ENCODE measurements around the gene MAD1L1. TPM values are rescaled to one million over a fixed set of nuclear protein-coding genes. Genes with fewer than 3 reads are reported as not detected.
A peak's percentile ranks its signal among the peaks of the same experiment; 100 is the strongest.

The MAD1L1 gene
- total and polyA plus RNA-seq, 2 of the 13 experiments (the other 11 are each of a cell fraction or from before 2014, with no cell fraction given), result 17.4 to 64.7 TPM

- TF ChIP-seq ZNF660 (CRISPR knock-in tag; IDR thresholded peaks at IDR 0.05; ENCODE audit: borderline replicate concordance, low read depth) (no peak), ATAD3A (CRISPR knock-in tag; IDR thresholded peaks at IDR 0.05) (0 out of 2 replicates have a peak, but pooled peaks have one; percentile 16), ZBTB2 (CRISPR knock-in tag; IDR thresholded peaks at IDR 0.05; ENCODE audit: low read depth) (0 out of 2 replicates have a peak, but pooled peaks have one; percentile 51), DBP (CRISPR knock-in tag; IDR thresholded peaks at IDR 0.05; ENCODE audit: not compliant biosample characterization) (no peak), ZBTB4 (CRISPR knock-in tag; IDR thresholded peaks at IDR 0.05; ENCODE audit: borderline replicate concordance) (no peak; the same call in 1 of the 2 replicates), SAFB2 (CRISPR knock-in tag; IDR thresholded peaks at IDR 0.05; ENCODE audit: borderline replicate concordance, low read depth) (peak; percentile 33; the same call in 1 of the 2 replicates), ZNF850 (CRISPR knock-in tag; conservative IDR thresholded peaks at IDR 0.05) (no peak), THAP7 (CRISPR knock-in tag; IDR thresholded peaks at IDR 0.05) (peak; percentile 96), ZNF335 (CRISPR knock-in tag; IDR thresholded peaks at IDR 0.05) (0 out of 2 replicates have a peak, but pooled peaks have one; percentile 49), ZNF7 (CRISPR knock-in tag; IDR thresholded peaks at IDR 0.05) (no peak), JUND (CRISPR knock-in tag; IDR thresholded peaks at IDR 0.05) (no peak), ATF5 (CRISPR knock-in tag; IDR thresholded peaks at IDR 0.05; ENCODE audit: low read depth) (no peak), MYPOP (CRISPR knock-in tag; IDR thresholded peaks at IDR 0.05) (peak; percentile 83; the same call in 1 of the 2 replicates), AGO1 (IDR thresholded peaks at IDR 0.05; ENCODE audit: low read depth, low read length, poor library complexity, severe bottlenecking) (peak; percentile 38), ATF1 (CRISPR knock-in tag; IDR thresholded peaks at IDR 0.05) (no peak), TBL1XR1 (IDR thresholded peaks at IDR 0.05; ENCODE audit: borderline replicate concordance, low read length, partially characterized antibody) (no peak)
These were observed 9.1 kb upstream of the MAD1L1 start, which contains the start of the genes MRM2 and NUDT1 (continued) for GRCh38 chr7:2241580-2242540.

Measured in HepG2 (cell line).